ENCODE measurements around the gene ITIH5. TPM values are rescaled to one million over a fixed set of nuclear protein-coding genes. Genes with fewer than 3 reads are reported as not detected.

Gene ITIH5
- total and polyA plus RNA-seq, 2 donors (not counting 1 experiment from before 2014, with no cell fraction given) = 0.22 to 12.4 TPM

DNA sequence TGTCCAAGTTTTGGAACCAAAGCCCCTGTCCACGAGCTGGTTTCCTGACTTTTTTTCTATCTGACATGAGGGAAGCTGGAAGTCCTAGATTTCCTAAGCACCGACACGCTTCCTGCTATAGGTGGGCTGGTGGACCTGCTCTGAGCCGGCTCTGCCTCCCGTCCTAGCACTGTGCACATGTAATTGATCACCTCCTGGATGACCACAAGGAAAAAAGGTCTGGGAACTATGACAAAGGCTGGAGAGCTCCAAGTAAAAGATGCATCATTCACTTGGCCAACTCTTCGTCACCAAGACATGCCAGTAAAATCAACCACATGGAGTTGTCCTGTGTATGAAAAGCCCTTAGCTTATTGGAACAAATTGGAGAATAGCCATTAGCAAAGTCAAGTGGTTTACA lies 104.8 kb downstream of the ITIH5 start:
- H3K27ac ChIP-seq (ENCODE audit: insufficient read depth, low read length) = no peak overlapping the region
- peak in 1 of 2 donors; percentile 27 for DNase-seq (ENCODE audit: low read depth in 2 of 2)
- no peaks in the 10 kb centered on the region for H3K79me2 ChIP-seq (ENCODE audit: control insufficient read depth, insufficient read depth, low read length)
- H3K36me3 ChIP-seq (ENCODE audit: control insufficient read depth, insufficient read depth, low read length) = no peaks in the 10 kb centered on the region
- no peak overlapping the region for H2AFZ ChIP-seq (ENCODE audit: low read length)
- no peaks in the 10 kb centered on the region for H3K27me3 ChIP-seq (ENCODE audit: control insufficient read depth, insufficient read depth, low read length)
- no peak overlapping the region for H3K9ac ChIP-seq (ENCODE audit: insufficient read depth, low read length)
- TF ChIP-seq, protein P1, sequence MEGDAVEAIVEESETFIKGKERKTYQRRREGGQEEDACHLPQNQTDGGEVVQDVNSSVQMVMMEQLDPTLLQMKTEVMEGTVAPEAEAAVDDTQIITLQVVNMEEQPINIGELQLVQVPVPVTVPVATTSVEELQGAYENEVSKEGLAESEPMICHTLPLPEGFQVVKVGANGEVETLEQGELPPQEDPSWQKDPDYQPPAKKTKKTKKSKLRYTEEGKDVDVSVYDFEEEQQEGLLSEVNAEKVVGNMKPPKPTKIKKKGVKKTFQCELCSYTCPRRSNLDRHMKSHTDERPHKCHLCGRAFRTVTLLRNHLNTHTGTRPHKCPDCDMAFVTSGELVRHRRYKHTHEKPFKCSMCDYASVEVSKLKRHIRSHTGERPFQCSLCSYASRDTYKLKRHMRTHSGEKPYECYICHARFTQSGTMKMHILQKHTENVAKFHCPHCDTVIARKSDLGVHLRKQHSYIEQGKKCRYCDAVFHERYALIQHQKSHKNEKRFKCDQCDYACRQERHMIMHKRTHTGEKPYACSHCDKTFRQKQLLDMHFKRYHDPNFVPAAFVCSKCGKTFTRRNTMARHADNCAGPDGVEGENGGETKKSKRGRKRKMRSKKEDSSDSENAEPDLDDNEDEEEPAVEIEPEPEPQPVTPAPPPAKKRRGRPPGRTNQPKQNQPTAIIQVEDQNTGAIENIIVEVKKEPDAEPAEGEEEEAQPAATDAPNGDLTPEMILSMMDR (conservative IDR thresholded peaks at IDR 0.05 in 1 of 2, IDR thresholded peaks at IDR 0.05 in 1 of 2; ENCODE audit: low read depth in 1 of 2, low read length in 2 of 2) = no peak
- TF ChIP-seq EZH2 (IDR thresholded peaks at IDR 0.05; ENCODE audit: low read length, missing control alignments) = no peak
- H3K4me3 ChIP-seq (replicated peaks in 1 of 4; ENCODE audit: control extremely low read depth in 1 of 4, insufficient read depth in 1 of 4, low read depth in 3 of 4, low read length in 4 of 4) = no peak overlapping the region
- no peaks in the 10 kb centered on the region for H3K9me3 ChIP-seq (ENCODE audit: control insufficient read depth, insufficient read depth, low read depth, low read length)
- H3K4me1 ChIP-seq (ENCODE audit: control insufficient read depth, extremely low read depth, insufficient read depth, low read length) = no peaks in the 10 kb centered on the region
- no peaks in the 10 kb centered on the region for H4K20me1 ChIP-seq (ENCODE audit: control insufficient read depth, extremely low read depth, insufficient read depth, low read length)
- no peak overlapping the region for H3K4me2 ChIP-seq (ENCODE audit: extremely low read depth, insufficient read depth, low read length)

- Histone ChIP-seq H3K79me2 (ENCODE audit: control insufficient read depth, insufficient read depth, low read length) (no peaks in the 10 kb centered on the region), H3K36me3 (ENCODE audit: control insufficient read depth, insufficient read depth, low read length) (no peaks in the 10 kb centered on the region), H3K4me1 (ENCODE audit: control insufficient read depth, extremely low read depth, insufficient read depth, low read length) (no peaks in the 10 kb centered on the region), H4K20me1 (ENCODE audit: control insufficient read depth, extremely low read depth, insufficient read depth, low read length) (no peaks in the 10 kb centered on the region), H3K4me3 (replicated peaks in 1 of 4; ENCODE audit: control extremely low read depth in 1 of 4, insufficient read depth in 1 of 4, low read depth in 3 of 4, low read length in 4 of 4) (no peak overlapping the region), H2AFZ (ENCODE audit: low read length) (no peak overlapping the region), H3K4me2 (ENCODE audit: extremely low read depth, insufficient read depth, low read length) (no peak overlapping the region), H3K9me3 (ENCODE audit: control insufficient read depth, insufficient read depth, low read depth, low read length) (no peaks in the 10 kb centered on the region), H3K27me3 (ENCODE audit: control insufficient read depth, insufficient read depth, low read length) (no peaks in the 10 kb centered on the region), H3K9ac (ENCODE audit: insufficient read depth, low read length) (no peak overlapping the region), H3K27ac (ENCODE audit: insufficient read depth, low read length) (no peak overlapping the region)
- peak; percentile 21 to 42 for DNase-seq (ENCODE audit: low read depth in 2 of 2)
- no peak for TF ChIP-seq EZH2 (IDR thresholded peaks at IDR 0.05; ENCODE audit: low read length, missing control alignments)
- TF ChIP-seq, protein P1 (conservative IDR thresholded peaks at IDR 0.05 in 1 of 2, IDR thresholded peaks at IDR 0.05 in 1 of 2; ENCODE audit: low read depth in 1 of 2, low read length in 2 of 2) = no peak
These were observed 105.4 kb downstream of the ITIH5 start for GRCh38 chr10:7561216-7561893.

GRCh38 chr10:7560519-7560918 lies 106.2 kb downstream of the ITIH5 start:
- no peak overlapping the region for H3K4me3 ChIP-seq (replicated peaks in 1 of 4; ENCODE audit: control extremely low read depth in 1 of 4, insufficient read depth in 1 of 4, low read depth in 3 of 4, low read length in 4 of 4)
- TF ChIP-seq, protein P1 (conservative IDR thresholded peaks at IDR 0.05 in 1 of 2, IDR thresholded peaks at IDR 0.05 in 1 of 2; ENCODE audit: low read depth in 1 of 2, low read length in 2 of 2) = no peak
- no peak for TF ChIP-seq EZH2 (IDR thresholded peaks at IDR 0.05; ENCODE audit: low read length, missing control alignments)
- H3K9ac ChIP-seq (ENCODE audit: insufficient read depth, low read length) = no peak overlapping the region
- no peak overlapping the region for H2AFZ ChIP-seq (ENCODE audit: low read length)
- no peaks in the 10 kb centered on the region for H3K36me3 ChIP-seq (ENCODE audit: control insufficient read depth, insufficient read depth, low read length)
- no peaks in the 10 kb centered on the region for H3K79me2 ChIP-seq (ENCODE audit: control insufficient read depth, insufficient read depth, low read length)
- no peak for DNase-seq (ENCODE audit: low read depth in 2 of 2)
- H3K27me3 ChIP-seq (ENCODE audit: control insufficient read depth, insufficient read depth, low read length) = no peaks in the 10 kb centered on the region
- H3K4me1 ChIP-seq (ENCODE audit: control insufficient read depth, extremely low read depth, insufficient read depth, low read length) = no peaks in the 10 kb centered on the region
- H3K27ac ChIP-seq (ENCODE audit: insufficient read depth, low read length) = no peak overlapping the region
- H3K9me3 ChIP-seq (ENCODE audit: control insufficient read depth, insufficient read depth, low read depth, low read length) = no peaks in the 10 kb centered on the region
- H3K4me2 ChIP-seq (ENCODE audit: extremely low read depth, insufficient read depth, low read length) = no peak overlapping the region
- H4K20me1 ChIP-seq (ENCODE audit: control insufficient read depth, extremely low read depth, insufficient read depth, low read length) = no peaks in the 10 kb centered on the region

Data from fibroblast of lung (primary cell).